Type B pancreatic cell (in vitro differentiated cells): ENCODE results near the gene CREB5. TPM values are rescaled to one million over a fixed set of nuclear protein-coding genes. Genes with fewer than 3 reads are reported as not detected.
"Not testable (repeated sequence)": the region's sequence is repeated elsewhere in the genome, so short reads cannot be mapped to it uniquely, and the experiment has no call there.

Experiments used
- DNase-seq: peaks from one replicate; pipeline ENCODE4 v3.0.0; 2021; ENCODE audit warnings: mixed read lengths; ENCODE audit not compliant: unreplicated experiment; ENCODE audit errors: extremely low spot score
- H3K27ac Mint-ChIP-seq: 2 replicates; pipeline ENCODE4 v1.8.0; 2021; ENCODE audit warnings: mild to moderate bottlenecking, mixed read lengths
- H3K27me3 Mint-ChIP-seq: 2 replicates; pipeline ENCODE4 v1.8.0; 2021; ENCODE audit warnings: mixed read lengths
- H3K36me3 Mint-ChIP-seq: 2 replicates; pipeline ENCODE4 v1.8.0; 2021; ENCODE audit warnings: mixed read lengths
- H3K4me1 Mint-ChIP-seq: one replicate; pipeline ENCODE4 v1.8.0; 2021; ENCODE audit warnings: mixed read lengths; ENCODE audit not compliant: unreplicated experiment
- H3K4me3 Mint-ChIP-seq: 2 replicates; pipeline ENCODE4 v1.8.0; 2021; ENCODE audit warnings: mild to moderate bottlenecking, mixed read lengths
- H3K9me3 Mint-ChIP-seq: 2 replicates; pipeline ENCODE4 v1.8.0; 2021; ENCODE audit warnings: mixed read lengths
- total RNA-seq: library from RNA; stranded (reverse); gene quantifications from 2 replicates; pipeline ENCODE4 v1.2.1, GENCODE V29; 2021; ENCODE audit warnings: low replicate concordance
- TF ChIP-seq, protein P1 (sequence below): fragments of 200-600 bp; sonication (generic); conservative IDR thresholded peaks from 2 replicates; pipeline ENCODE4 v1.5.0; 2021; ENCODE audit warnings: antibody characterized with exemption, mild to moderate bottlenecking

CREB5 gene
- total RNA-seq, 1 donor from 2014 or later, result 31.0 TPM

DNA sequence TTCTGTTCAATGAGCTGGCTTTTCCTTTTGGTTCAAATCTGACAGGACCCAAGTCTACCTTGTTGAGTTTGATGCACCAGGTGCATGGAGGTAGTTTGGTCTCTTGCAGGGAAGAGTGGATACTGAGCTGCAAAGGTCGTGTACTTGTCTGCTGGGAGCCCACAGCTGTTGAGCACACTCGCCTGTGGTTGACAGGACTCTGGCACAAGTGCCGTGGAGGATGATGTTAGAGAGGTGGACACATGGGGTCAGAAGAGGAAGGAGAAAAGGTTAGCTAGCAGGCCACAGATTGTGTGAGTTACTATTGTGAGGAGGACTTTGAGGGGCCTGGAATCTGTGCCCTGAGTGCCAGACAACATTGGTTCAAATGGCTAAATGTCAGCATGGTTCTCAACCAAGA is 197.3 kb downstream of the CREB5 start:
- H3K4me3 Mint-ChIP-seq, result no peak overlapping the region
- peaks cover 29% of the 10 kb centered on the region for H3K4me1 Mint-ChIP-seq
- no peak for DNase-seq
- peaks cover 4% of the 10 kb centered on the region for H3K9me3 Mint-ChIP-seq
- H3K27me3 Mint-ChIP-seq, result no peaks in the 10 kb centered on the region
- peak overlapping the region; percentile 54 for H3K27ac Mint-ChIP-seq
- TF ChIP-seq, protein P1, sequence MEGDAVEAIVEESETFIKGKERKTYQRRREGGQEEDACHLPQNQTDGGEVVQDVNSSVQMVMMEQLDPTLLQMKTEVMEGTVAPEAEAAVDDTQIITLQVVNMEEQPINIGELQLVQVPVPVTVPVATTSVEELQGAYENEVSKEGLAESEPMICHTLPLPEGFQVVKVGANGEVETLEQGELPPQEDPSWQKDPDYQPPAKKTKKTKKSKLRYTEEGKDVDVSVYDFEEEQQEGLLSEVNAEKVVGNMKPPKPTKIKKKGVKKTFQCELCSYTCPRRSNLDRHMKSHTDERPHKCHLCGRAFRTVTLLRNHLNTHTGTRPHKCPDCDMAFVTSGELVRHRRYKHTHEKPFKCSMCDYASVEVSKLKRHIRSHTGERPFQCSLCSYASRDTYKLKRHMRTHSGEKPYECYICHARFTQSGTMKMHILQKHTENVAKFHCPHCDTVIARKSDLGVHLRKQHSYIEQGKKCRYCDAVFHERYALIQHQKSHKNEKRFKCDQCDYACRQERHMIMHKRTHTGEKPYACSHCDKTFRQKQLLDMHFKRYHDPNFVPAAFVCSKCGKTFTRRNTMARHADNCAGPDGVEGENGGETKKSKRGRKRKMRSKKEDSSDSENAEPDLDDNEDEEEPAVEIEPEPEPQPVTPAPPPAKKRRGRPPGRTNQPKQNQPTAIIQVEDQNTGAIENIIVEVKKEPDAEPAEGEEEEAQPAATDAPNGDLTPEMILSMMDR, result no peak
- peaks cover 5% of the 10 kb centered on the region for H3K36me3 Mint-ChIP-seq

DNA sequence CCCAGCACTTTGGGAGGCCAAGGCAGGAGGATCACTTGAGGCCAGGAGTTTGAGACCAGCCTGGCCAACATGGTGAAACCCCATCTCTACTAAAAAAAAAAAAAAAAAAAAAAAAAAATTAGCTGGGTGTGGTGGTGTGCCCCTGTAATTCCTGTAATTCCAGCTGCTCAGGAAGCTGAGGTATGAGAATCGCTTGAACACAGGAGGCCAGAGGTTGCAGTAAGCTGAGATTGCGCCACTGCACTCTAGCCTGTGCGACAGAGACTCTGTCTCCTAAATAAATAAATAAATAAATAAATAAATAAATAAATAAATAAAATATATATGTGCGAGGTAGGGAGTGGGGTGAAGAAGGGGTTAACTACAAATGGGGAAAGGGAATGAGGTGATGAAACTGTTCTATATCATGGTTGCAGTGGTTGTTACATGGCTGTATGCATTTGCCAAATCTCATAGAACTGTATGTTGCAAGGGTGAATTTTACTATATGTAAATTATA is 199.1 kb downstream of the CREB5 start:
- Mint-ChIP-seq H3K4me1 (peaks cover 25% of the 10 kb centered on the region), H3K27ac (peak overlapping the region; percentile 91)
- DNase-seq, H3K9me3 Mint-ChIP-seq, H3K27me3 Mint-ChIP-seq, H3K36me3 Mint-ChIP-seq, H3K4me3 Mint-ChIP-seq: not testable (repeated sequence)

DNA sequence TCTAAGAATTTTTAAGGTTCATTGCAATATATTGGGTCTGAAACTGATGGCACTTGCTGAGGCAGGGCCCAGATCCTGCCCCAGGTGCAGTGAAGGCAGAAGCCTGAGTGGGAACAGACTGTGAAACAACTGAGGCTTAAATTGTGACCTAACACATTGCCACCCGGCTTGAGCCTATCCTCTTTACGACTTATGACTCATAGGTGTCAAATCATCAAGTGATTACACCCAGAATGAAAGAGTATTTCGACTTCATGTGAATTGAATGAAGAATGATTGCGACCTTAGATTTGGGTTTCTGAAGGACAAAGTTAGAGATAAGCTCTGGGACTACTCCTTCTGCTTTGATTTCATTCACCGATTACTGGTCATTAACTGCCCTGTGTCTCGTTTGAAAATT is 200.9 kb downstream of the CREB5 start:
- H3K9me3 Mint-ChIP-seq, result peaks cover 4% of the 10 kb centered on the region
- peaks cover 5% of the 10 kb centered on the region for H3K36me3 Mint-ChIP-seq
- H3K27ac Mint-ChIP-seq, result no peak overlapping the region
- TF ChIP-seq, protein P1, result no peak
- H3K27me3 Mint-ChIP-seq, result no peaks in the 10 kb centered on the region
- no peak overlapping the region for H3K4me3 Mint-ChIP-seq
- peaks cover 21% of the 10 kb centered on the region for H3K4me1 Mint-ChIP-seq
- DNase-seq, result no peak

DNA sequence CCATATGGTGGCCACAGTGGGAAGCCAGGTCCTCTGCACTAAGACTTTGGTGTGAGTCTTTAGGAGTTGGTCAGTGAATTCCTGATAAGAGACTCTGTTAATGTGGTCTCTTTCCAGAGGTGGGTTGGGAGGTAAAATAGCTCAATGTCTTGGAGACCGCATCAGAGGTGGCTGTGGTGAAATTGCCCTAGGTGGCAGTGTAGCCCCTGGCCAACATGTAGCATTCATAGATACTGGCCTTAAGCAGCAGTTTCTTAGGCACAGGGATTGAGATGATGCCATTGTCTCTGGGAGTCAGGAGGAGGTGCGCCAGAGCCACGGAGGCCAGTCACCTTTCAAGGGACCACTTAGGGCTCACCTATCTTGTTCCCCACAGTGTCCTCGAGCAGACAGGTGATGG is 202.8 kb downstream of the CREB5 start:
- Mint-ChIP-seq H3K27ac (no peak overlapping the region), H3K9me3 (peaks cover 4% of the 10 kb centered on the region), H3K4me1 (peaks cover 21% of the 10 kb centered on the region), H3K36me3 (peaks cover 5% of the 10 kb centered on the region), H3K4me3 (no peak overlapping the region), H3K27me3 (no peaks in the 10 kb centered on the region)
- DNase-seq, result no peak
- TF ChIP-seq, protein P1, result peak; percentile 18

DNA sequence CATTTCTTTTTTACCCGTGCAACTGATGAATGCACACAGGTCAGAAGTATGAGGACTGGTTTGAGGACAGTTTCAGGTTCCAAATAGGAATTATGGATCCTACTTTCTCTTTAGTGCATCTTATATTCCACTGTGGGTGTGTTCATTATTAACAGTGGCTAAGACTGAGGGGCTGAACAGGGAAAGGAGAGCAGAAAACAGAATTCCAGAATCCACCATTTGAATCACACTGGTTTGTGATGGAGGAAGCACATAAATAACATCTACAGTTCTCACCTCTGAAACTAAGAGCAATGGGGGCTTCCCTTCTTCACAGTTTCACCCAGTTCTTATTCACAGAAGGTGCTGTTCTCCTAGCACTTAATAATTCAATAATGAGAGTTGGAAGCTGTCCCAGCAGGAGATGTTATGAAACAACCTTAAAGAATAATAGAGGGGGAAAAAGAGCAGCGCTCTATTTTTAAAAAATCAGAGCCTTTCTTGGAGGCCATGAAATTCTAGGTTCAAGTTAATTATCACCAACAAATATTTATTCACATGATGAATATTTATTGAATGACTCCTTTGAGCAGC is 205.1 kb downstream of the CREB5 start:
- DNase-seq, result no peak
- Mint-ChIP-seq H3K4me1 (peaks cover 12% of the 10 kb centered on the region), H3K4me3 (no peak overlapping the region), H3K27ac (no peak overlapping the region), H3K36me3 (no peaks in the 10 kb centered on the region), H3K27me3 (no peaks in the 10 kb centered on the region), H3K9me3 (no peaks in the 10 kb centered on the region)
- TF ChIP-seq, protein P1, result no peak

DNA sequence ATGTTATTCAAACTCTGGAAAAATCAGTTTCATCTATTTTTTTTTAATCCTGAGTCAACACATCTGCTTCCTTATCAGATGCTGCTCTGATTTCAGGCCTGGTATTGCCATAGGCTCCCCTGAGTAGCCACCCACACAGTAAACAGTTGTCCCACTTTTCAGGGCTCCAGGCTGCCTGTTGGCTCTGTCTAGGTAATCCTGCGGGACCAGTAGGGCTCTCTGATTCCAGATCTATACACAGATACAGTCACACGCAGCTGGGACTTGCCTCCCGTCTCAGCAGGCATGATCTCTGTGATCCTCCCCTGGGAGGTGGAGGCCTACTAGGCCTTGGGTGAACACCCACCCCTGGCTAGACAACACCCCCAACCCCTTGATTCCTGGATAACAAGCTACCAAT is 206.1 kb downstream of the CREB5 start:
- no peak for DNase-seq
- TF ChIP-seq, protein P1, result no peak
- no peaks in the 10 kb centered on the region for H3K27me3 Mint-ChIP-seq
- H3K36me3 Mint-ChIP-seq, result no peaks in the 10 kb centered on the region
- H3K27ac Mint-ChIP-seq, result no peak overlapping the region
- no peaks in the 10 kb centered on the region for H3K9me3 Mint-ChIP-seq
- H3K4me3 Mint-ChIP-seq, result no peak overlapping the region
- peaks cover 8% of the 10 kb centered on the region for H3K4me1 Mint-ChIP-seq
